ENCODE results near the gene ATP6V0C. TPM values are rescaled to one million over a fixed set of nuclear protein-coding genes. Genes with fewer than 3 reads are reported as not detected.

ATP6V0C gene
- total and polyA plus RNA-seq, 2 of the 13 experiments (the other 11 are each of a cell fraction or from before 2014, with no cell fraction given): 10.4 to 20.1 TPM

- TF ChIP-seq NFAT5 (CRISPR knock-in tag; IDR thresholded peaks at IDR 0.05): 0 out of 2 replicates have a peak, but pooled peaks have one; percentile 55
- TF ChIP-seq ZNF674 (CRISPR knock-in tag; IDR thresholded peaks at IDR 0.05; ENCODE audit: low read depth): no peak
- TF ChIP-seq BRD4 (CRISPR knock-in tag; IDR thresholded peaks at IDR 0.05): no peak
- peak; percentile 20; the same call in 1 of the 2 replicates for TF ChIP-seq RXRB (CRISPR knock-in tag; IDR thresholded peaks at IDR 0.05; ENCODE audit: borderline replicate concordance)
- TF ChIP-seq MAZ (IDR thresholded peaks at IDR 0.05; ENCODE audit: borderline replicate concordance, low read depth, low read length): 0 out of 2 replicates have a peak, but pooled peaks have one; percentile 14
- TF ChIP-seq MAZ (CRISPR knock-in tag; IDR thresholded peaks at IDR 0.05; ENCODE audit: low read depth): no peak; the same call in 1 of the 2 replicates
- peak; percentile 56; the same call in 1 of the 2 replicates for TF ChIP-seq CBFB (CRISPR knock-in tag; IDR thresholded peaks at IDR 0.05)
- TF ChIP-seq ZNF605 (CRISPR knock-in tag; IDR thresholded peaks at IDR 0.05): no peak
- TF ChIP-seq E2F5 (CRISPR knock-in tag; conservative IDR thresholded peaks at IDR 0.05): peak; percentile 75; the same call in 1 of the 2 replicates
- no peak for TF ChIP-seq SNAPC2 (CRISPR knock-in tag; IDR thresholded peaks at IDR 0.05)
- no peak; the same call in 1 of the 2 replicates for TF ChIP-seq ZNF788 (CRISPR knock-in tag; IDR thresholded peaks at IDR 0.05; ENCODE audit: borderline replicate concordance)
- TF ChIP-seq MATR3 (CRISPR knock-in tag; IDR thresholded peaks at IDR 0.05): no peak
- TF ChIP-seq SAFB2 (CRISPR knock-in tag; IDR thresholded peaks at IDR 0.05; ENCODE audit: borderline replicate concordance, low read depth): 0 out of 2 replicates have a peak, but pooled peaks have one; percentile 7
- peak; percentile 57; the same call in 1 of the 2 replicates for TF ChIP-seq PHF8 (CRISPR knock-in tag; IDR thresholded peaks at IDR 0.05)
- 0 out of 2 replicates have a peak, but pooled peaks have one; percentile 8 for TF ChIP-seq IKZF5 (CRISPR knock-in tag; IDR thresholded peaks at IDR 0.05)
- TF ChIP-seq HMGXB4 (CRISPR knock-in tag; IDR thresholded peaks at IDR 0.05; ENCODE audit: borderline replicate concordance in 1 of 2, low read depth in 1 of 2): peak in 1 of 2 experiments; percentile 13; a peak in 1 of 4 replicates
- no peak for TF ChIP-seq TP53 (CRISPR knock-in tag; conservative IDR thresholded peaks at IDR 0.05)
- 0 out of 2 replicates have a peak, but pooled peaks have one; percentile 41 for TF ChIP-seq ATF7-NPFF (CRISPR knock-in tag; IDR thresholded peaks at IDR 0.05; ENCODE audit: low read depth)
- TF ChIP-seq HOXA3 (CRISPR knock-in tag; IDR thresholded peaks at IDR 0.05): peak; percentile 70
Measured at GRCh38 chr16:2520097-2520783, 6.5 kb downstream of the ATP6V0C start, which contains the start of gene AMDHD2 (continued).
